Measurements from ENCODE around the gene UGT1A6.

The UGT1A6 gene

GRCh38 chr2:233821196-233821595 lies 128.5 kb downstream of the UGT1A6 start:
- DNase-seq (ENCODE audit: low read depth) = no peak

GRCh38 chr2:233821709-233822100 lies 129.0 kb downstream of the UGT1A6 start:
- no peak for DNase-seq (ENCODE audit: low read depth)

- no peak for DNase-seq (ENCODE audit: low read depth)
Observed at GRCh38 chr2:233822101-233822771, 129.5 kb downstream of the UGT1A6 start.

Measured in activated gamma-delta T cell treated with anti-CD3 and anti-CD28 coated beads, Interleukin-2, amount 50 U/mL, for 16 hours (primary cell).